HepG2 (cell line): Measurements from ENCODE around the gene GIMD1. TPM values are rescaled to one million over a fixed set of nuclear protein-coding genes. Genes with fewer than 3 reads are reported as not detected.

Source experiments
- CBX2 ChIP-seq, 2 experiments: fragments of 200-600 bp in 1 of 2; sonication (generic); formaldehyde crosslinking in 1 of 2; IDR thresholded peaks; 2 replicates each; pipeline versions ENCODE4 v1.7.0 to v1.8.1; 2018 to 2022; ENCODE audit warnings: low read depth in 2 of 2, low read length in 1 of 2, mild to moderate bottlenecking in 1 of 2, missing genetic modification reagents in 1 of 2
- HMG20A ChIP-seq: IDR thresholded peaks from 2 replicates; pipeline ENCODE4 v1.6.1; 2016; ENCODE audit warnings: borderline replicate concordance
- HMG20B ChIP-seq: conservative IDR thresholded peaks from 2 replicates; pipeline ENCODE4 v1.6.1; 2016; ENCODE audit warnings: missing genetic modification reagents, missing compliant biosample characterization
- HNF4A ChIP-seq: sonication (generic); formaldehyde crosslinking; IDR thresholded peaks from 2 replicates; pipeline ENCODE4 v1.4.0; 2020; ENCODE audit warnings: missing genetic modification reagents
- MXD4 ChIP-seq: IDR thresholded peaks from 2 replicates; pipeline ENCODE4 v1.6.1; 2016; ENCODE audit warnings: mild to moderate bottlenecking, missing biosample characterization, missing genetic modification reagents
- SALL2 ChIP-seq: sonication (generic); formaldehyde crosslinking; IDR thresholded peaks from 2 replicates; pipeline ENCODE4 v1.8.1; 2023; ENCODE audit warnings: mild to moderate bottlenecking, missing genetic modification reagents, inconsistent platforms
- SATB2 ChIP-seq: sonication (generic); formaldehyde crosslinking; IDR thresholded peaks from 2 replicates; pipeline ENCODE4 v1.5.0; 2020; ENCODE audit warnings: missing genetic modification reagents
- SP140L ChIP-seq: sonication (generic); formaldehyde crosslinking; IDR thresholded peaks from 2 replicates; pipeline ENCODE4 v1.4.0; 2020; ENCODE audit warnings: missing genetic modification reagents, borderline replicate concordance
- ZNF224 ChIP-seq: sonication (generic); formaldehyde crosslinking; IDR thresholded peaks from 2 replicates; pipeline ENCODE4 v1.5.0; 2020; ENCODE audit warnings: mild to moderate bottlenecking, missing genetic modification reagents
- ZNF260 ChIP-seq: sonication (generic); formaldehyde crosslinking; IDR thresholded peaks from 2 replicates; pipeline ENCODE4 v1.4.0; 2020; ENCODE audit warnings: missing genetic modification reagents, low read depth, mild to moderate bottlenecking, borderline replicate concordance
- ZNF510 ChIP-seq: sonication (generic); formaldehyde crosslinking; IDR thresholded peaks from 2 replicates; pipeline ENCODE4 v1.4.0; 2020; ENCODE audit warnings: low read depth, mild to moderate bottlenecking, missing genetic modification reagents
- ZNF761 ChIP-seq: sonication (generic); formaldehyde crosslinking; conservative IDR thresholded peaks from 2 replicates; pipeline ENCODE4 v1.4.0; 2020; ENCODE audit warnings: mild to moderate bottlenecking, missing genetic modification reagents
- ZNF781 ChIP-seq: sonication (generic); formaldehyde crosslinking; IDR thresholded peaks from 2 replicates; pipeline ENCODE4 v1.5.1; 2020; ENCODE audit warnings: borderline replicate concordance, mild to moderate bottlenecking, missing genetic modification reagents; ENCODE audit errors: not compliant biosample characterization
- polyA plus RNA-seq, 8 experiments: library from polyadenylated mRNA; depleted of rRNA in 3 of 8; stranded (reverse) in 7 of 8; unstranded in 1 of 8; fragments of >200 nt; fragmentation: Illumina TruSeq in 4 of 8; extraction: Trizol in 4 of 8; gene quantifications; 2 replicates each; pipeline versions ENCODE4 v1.2.1 to v1.2.3, GENCODE V29; 2011 to 2016; ENCODE audit warnings: low read depth in 4 of 8, missing spikeins in 1 of 8, mixed read lengths in 1 of 8; ENCODE audit not compliant: insufficient read depth in 1 of 8
- total RNA-seq, 5 experiments: library from RNA; depleted of rRNA; stranded (reverse); fragments of >200 nt; fragmentation: Illumina TruSeq; extraction: Trizol; gene quantifications; 2 replicates each; pipeline ENCODE4 v1.2.3, GENCODE V29; 2016; ENCODE audit warnings: low read depth in 1 of 5
- TF ChIP-seq, protein P1 (sequence below), 2 experiments: fragments of 450-650 bp in 1 of 2; sonication (generic) in 1 of 2; formaldehyde crosslinking; IDR thresholded peaks; 2 replicates each; pipeline versions ENCODE4 v1.5.0 to v1.8.0; 2020 to 2022; ENCODE audit warnings: mild to moderate bottlenecking in 1 of 2, missing genetic modification reagents in 1 of 2
- TF ChIP-seq, protein P2 (sequence below): sonication (generic); formaldehyde crosslinking; IDR thresholded peaks from 2 replicates; pipeline ENCODE4 v1.8.0; 2022; ENCODE audit warnings: missing genetic modification reagents, mild to moderate bottlenecking, inconsistent platforms, borderline replicate concordance
- TF ChIP-seq, protein P3 (sequence below): sonication (generic); formaldehyde crosslinking; IDR thresholded peaks from one replicate; pipeline ENCODE4 v1.5.1; 2020; ENCODE audit warnings: mild to moderate bottlenecking, missing genetic modification reagents; ENCODE audit errors: not compliant biosample characterization
- TF ChIP-seq, protein P4 (sequence below): fragments of 450-650 bp; IDR thresholded peaks from 2 replicates; pipeline ENCODE4 v1.6.1; 2016

GIMD1 gene
- total and polyA plus RNA-seq, 2 of the 13 experiments (the other 11 are each of a cell fraction or from before 2014, with no cell fraction given) = not detected

DNA sequence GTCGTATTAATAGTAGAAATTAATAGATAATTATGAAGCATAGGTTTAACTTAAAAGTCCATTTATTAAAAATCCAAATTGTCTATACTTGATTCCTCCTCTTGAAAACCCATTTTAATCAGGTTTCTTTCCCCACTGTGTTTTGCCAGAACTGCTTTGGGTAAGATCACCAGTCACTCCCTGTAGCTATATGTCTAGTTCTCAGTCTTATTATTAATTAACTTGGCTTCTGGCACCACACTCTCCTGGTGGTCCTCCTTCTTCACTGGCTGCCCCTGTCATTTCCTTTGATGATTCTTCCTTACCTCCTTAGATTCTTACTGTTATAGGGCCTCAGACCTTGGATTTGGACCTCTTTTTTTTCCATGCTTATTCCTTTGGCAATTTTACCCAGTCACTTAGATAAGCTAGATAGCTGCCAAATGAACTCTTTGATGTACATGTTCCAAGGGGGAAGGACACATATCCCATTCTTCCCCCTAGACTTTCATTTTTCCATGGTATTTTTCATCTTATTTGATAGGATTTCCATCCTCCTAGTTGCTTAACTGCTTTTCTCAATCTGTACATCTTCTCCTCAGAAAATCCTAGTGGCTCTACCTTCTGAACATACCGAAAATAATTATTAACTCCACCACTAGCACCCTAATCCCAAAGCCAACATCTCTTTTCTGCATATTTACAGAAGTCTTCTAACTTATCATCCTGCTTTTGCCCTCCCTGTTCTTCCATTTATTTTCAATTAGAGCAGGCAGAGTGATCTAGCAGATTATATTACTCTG, 24.5 kb downstream of the GIMD1 start (continued):
- no peak for TF ChIP-seq SP140L (CRISPR knock-in tag)
- no peak for TF ChIP-seq MXD4 (CRISPR knock-in tag)
- no peak for TF ChIP-seq CBX2 (IDR thresholded peaks at IDR 0.05; ENCODE audit: low read depth, low read length)
- TF ChIP-seq CBX2 (CRISPR knock-in tag; IDR thresholded peaks at IDR 0.05; ENCODE audit: low read depth) = no peak
- TF ChIP-seq, protein P1, sequence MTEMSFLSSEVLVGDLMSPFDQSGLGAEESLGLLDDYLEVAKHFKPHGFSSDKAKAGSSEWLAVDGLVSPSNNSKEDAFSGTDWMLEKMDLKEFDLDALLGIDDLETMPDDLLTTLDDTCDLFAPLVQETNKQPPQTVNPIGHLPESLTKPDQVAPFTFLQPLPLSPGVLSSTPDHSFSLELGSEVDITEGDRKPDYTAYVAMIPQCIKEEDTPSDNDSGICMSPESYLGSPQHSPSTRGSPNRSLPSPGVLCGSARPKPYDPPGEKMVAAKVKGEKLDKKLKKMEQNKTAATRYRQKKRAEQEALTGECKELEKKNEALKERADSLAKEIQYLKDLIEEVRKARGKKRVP (CRISPR knock-in tag; IDR thresholded peaks at IDR 0.05) = no peak
- TF ChIP-seq, protein P2, sequence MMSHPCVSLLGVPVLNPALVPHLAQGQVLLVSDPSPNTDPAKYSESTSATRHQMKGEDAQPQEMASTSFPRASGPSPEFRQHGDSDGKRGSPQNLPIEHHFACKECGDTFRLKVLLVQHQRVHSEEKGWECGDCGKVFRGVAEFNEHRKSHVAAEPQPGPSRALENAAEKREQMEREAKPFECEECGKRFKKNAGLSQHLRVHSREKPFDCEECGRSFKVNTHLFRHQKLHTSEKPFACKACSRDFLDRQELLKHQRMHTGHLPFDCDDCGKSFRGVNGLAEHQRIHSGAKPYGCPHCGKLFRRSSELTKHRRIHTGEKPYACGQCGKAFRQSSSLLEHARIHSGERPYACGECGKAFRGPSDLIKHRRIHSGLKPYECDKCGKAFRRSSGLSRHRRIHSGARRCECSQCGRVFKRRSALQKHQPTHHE (CRISPR knock-in tag) = no peak
- no peak for TF ChIP-seq SALL2
- no peak for TF ChIP-seq HMG20B (CRISPR knock-in tag)
- no peak for TF ChIP-seq ZNF510 (CRISPR knock-in tag)
- TF ChIP-seq HMG20A (CRISPR knock-in tag) = peak; percentile 15; the same call in 1 of the 2 replicates
- TF ChIP-seq ZNF781 (CRISPR knock-in tag) = no peak
- TF ChIP-seq, protein P3, sequence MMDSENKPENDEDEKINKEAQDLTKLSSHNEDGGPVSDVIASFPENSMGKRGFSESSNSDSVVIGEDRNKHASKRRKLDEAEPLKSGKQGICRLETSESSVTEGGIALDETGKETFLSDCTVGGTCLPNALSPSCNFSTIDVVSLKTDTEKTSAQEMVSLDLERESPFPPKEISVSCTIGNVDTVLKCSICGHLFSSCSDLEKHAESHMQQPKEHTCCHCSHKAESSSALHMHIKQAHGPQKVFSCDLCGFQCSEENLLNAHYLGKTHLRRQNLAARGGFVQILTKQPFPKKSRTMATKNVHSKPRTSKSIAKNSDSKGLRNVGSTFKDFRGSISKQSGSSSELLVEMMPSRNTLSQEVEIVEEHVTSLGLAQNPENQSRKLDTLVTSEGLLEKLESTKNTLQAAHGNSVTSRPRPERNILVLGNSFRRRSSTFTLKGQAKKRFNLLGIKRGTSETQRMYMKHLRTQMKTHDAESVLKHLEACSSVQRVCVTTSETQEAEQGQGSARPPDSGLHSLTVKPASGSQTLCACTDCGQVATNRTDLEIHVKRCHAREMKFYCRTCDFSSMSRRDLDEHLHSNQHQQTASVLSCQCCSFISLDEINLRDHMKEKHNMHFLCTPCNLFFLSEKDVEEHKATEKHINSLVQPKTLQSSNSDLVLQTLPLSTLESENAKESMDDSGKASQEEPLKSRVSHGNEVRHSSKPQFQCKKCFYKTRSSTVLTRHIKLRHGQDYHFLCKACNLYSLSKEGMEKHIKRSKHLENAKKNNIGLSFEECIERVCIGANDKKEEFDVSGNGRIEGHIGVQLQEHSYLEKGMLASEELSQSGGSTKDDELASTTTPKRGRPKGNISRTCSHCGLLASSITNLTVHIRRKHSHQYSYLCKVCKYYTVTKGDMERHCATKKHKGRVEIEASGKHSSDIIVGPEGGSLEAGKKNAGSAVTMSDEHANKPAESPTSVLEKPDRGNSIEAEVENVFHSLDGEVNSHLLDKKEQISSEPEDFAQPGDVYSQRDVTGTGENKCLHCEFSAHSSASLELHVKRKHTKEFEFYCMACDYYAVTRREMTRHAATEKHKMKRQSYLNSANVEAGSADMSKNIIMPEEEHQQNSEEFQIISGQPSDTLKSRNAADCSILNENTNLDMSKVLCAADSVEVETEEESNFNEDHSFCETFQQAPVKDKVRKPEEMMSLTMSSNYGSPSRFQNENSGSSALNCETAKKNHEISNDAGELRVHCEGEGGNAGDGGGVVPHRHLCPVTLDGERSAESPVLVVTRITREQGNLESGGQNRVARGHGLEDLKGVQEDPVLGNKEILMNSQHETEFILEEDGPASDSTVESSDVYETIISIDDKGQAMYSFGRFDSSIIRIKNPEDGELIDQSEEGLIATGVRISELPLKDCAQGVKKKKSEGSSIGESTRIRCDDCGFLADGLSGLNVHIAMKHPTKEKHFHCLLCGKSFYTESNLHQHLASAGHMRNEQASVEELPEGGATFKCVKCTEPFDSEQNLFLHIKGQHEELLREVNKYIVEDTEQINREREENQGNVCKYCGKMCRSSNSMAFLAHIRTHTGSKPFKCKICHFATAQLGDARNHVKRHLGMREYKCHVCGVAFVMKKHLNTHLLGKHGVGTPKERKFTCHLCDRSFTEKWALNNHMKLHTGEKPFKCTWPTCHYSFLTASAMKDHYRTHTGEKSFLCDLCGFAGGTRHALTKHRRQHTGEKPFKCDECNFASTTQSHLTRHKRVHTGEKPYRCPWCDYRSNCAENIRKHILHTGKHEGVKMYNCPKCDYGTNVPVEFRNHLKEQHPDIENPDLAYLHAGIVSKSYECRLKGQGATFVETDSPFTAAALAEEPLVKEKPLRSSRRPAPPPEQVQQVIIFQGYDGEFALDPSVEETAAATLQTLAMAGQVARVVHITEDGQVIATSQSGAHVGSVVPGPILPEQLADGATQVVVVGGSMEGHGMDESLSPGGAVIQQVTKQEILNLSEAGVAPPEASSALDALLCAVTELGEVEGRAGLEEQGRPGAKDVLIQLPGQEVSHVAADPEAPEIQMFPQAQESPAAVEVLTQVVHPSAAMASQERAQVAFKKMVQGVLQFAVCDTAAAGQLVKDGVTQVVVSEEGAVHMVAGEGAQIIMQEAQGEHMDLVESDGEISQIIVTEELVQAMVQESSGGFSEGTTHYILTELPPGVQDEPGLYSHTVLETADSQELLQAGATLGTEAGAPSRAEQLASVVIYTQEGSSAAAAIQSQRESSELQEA (CRISPR knock-in tag) = no peak
- TF ChIP-seq ZNF260 (CRISPR knock-in tag) = no peak
- TF ChIP-seq ZNF224 (CRISPR knock-in tag) = no peak
- no peak for TF ChIP-seq HNF4A (CRISPR knock-in tag)
- no peak for TF ChIP-seq SATB2 (CRISPR knock-in tag)
- TF ChIP-seq, protein P4, sequence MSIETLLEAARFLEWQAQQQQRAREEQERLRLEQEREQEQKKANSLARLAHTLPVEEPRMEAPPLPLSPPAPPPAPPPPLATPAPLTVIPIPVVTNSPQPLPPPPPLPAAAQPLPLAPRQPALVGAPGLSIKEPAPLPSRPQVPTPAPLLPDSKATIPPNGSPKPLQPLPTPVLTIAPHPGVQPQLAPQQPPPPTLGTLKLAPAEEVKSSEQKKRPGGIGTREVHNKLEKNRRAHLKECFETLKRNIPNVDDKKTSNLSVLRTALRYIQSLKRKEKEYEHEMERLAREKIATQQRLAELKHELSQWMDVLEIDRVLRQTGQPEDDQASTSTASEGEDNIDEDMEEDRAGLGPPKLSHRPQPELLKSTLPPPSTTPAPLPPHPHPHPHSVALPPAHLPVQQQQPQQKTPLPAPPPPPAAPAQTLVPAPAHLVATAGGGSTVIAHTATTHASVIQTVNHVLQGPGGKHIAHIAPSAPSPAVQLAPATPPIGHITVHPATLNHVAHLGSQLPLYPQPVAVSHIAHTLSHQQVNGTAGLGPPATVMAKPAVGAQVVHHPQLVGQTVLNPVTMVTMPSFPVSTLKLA = no peak
- no peak for TF ChIP-seq ZNF761
